ENCODE data around the gene NUP88.
A peak's percentile ranks its signal among the peaks of the same experiment; 100 is the strongest.
"Not testable (repeated sequence)": the region's sequence is repeated elsewhere in the genome, so short reads cannot be mapped to it uniquely, and the experiment has no call there.

The NUP88 gene

DNA sequence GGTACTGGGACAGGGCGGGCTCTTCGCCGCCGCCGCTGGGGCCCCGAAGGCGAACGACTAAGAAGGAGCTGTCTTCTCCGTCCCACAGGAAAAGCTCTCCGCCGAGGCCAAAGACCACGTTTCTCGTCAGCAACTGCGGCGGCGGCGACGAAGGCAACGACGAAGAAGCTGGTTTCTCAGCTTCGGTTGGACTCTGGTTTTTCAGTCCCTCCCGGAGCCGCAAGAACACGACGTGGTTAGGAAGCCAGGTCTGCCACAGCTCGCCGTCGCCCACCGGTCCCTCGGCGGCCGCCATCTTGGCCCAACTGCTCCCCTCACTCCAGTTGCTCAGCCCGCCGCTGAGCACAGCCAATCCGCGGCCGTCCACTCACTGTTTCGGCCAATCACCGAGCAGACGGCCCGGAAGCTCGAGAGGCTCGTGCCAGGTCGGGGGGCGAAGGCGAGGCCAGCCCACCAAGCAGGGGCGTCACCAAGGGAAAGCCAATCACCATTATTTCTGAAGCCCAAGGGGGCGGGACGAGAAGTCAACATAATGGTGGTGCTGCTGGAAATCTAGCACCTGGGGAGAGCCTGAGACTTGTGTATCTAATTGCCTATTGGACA, at the start of gene NUP88:
TSS of gene NUP88 (minus strand) at position 307 of the 603 bp plus-strand sequence. CDS start at position 295, 12 bp downstream.
- DNase-seq = peak; percentile 94 to 95

DNA sequence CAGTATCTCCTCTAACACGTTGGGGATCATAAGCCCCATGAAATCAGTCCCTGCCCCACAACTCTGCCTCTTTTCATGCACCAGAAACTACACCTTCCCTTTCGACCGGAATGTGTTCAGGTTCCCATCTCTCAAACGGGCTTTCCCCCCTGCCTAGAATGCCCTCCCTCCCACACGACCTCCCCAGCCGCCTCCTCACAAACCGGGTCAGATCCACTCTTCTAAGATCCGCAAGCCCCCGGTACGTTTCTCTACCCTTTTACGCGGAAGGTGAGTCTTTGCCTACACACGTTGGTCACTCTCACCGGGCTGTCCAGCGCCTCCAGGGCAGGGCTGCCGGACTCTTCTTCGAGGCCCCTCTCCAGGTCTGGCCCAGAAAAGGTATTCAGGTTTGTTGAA, 48.6 kb upstream of the NUP88 start:
- DNase-seq = peak; percentile 38 to 39

DNA sequence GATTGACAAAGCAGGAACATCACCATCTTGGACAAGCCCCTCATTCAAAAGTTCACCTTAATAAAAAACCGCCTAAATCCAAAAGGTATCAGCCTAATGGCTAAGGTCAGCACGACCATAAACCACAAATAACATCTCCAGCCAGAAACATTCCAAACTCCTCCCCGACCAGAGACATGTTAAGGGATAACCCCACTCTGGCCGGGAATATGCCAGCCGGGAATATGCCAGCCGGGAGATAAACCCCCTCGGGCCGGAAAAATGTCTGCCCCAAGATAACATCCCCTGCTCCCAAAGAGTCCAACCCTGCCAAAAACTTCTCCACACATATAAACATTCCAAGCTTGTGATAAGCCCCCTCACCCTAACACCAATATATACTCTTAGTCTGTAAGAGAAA, 48.0 kb upstream of the NUP88 start:
- DNase-seq = no peak

DNA sequence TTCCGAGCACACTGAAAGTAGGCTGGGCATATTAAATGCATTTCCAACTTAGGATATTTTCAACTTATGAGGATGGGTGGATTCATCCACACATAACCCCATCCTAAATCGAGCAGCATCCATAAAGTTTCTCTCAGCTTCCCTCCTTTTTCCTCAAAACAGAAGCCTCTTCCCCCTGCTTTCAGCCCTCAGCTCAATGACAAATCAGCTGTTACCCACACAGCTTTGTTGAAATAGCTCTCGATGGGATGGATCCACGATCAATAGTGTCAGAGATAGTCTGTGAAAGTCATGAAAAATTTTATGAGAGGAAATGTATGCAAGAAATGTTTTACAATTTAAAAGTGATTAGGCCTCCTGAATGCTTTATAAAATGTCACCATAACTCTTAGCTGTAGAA, 46.8 kb upstream of the NUP88 start:
- no peak for DNase-seq

DNA sequence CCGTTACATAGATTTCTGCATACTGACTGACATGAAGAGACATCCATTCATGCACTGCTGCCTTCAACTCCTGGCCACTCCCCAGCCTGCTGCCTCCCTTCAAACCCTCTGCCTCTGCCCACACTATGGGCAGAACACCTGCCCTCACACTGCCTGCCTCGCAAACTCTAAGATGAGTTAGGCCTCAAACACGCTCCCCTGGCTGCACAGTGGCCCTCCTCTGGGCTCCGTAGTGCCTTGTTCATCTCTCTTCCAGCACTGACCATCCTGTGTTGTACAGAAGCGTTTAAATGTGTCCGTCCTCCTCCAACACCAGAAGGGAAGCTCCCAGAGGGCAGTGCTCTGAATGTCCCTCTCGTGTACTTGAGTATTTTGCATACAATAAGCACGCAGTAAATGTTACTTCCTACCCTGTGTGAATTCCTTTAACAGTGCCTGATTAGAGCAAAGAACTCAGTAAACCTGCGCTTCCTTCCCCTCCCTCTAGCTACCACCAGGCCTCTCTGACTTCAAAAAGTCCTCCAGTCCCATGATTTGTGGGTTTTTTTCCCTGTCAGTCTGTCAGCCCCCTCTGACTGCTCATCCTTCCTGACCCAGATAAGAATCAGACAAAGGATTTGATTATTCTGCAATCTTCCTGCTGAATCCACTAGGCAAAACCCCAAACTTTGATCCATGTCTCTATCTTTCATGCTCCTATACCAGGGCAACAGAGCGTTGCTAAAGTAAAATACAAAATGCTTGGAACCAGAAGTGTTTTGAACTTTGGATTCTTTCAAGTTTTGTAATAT, 45.5 kb upstream of the NUP88 start:
- no peak for DNase-seq

DNA sequence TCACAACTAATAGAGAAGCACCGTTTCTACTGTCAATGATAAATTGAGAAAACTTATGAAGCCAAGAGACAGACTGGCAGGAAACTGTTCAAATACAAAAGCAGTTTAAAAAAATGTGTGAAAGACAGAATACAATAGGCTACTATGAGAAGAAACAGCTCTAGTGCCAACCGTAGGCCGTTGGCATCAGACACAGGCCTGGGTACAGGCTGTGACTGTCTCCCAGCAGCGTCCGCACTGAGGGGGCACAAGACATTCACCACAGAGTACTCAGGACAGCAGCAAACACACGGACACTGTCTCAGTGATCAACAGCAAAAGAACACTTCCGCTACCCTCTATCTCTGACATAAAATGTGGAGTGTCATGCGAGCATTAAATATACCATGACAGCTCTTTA, 27.3 kb upstream of the NUP88 start:
- no peak for DNase-seq

DNA sequence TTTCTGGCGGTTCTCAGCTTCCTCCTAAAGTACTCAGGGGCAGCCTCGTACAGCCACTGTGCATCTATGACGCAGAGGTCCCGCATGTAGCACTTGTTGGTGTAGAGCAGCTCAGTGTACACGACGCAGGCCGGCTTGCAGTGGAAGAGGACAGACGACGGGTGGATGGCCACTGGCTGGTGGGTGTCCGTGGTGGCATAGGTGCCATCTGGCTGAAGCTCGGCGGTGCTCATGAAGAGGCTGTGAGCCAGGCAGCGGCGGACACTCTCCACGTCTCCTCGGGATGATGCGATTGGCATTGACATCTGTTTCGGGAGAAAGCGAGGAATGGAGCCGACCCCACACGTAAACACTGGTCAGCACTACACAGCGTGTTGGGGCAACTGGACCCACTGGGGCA, 24.7 kb upstream of the NUP88 start:
- DNase-seq = no peak

DNA sequence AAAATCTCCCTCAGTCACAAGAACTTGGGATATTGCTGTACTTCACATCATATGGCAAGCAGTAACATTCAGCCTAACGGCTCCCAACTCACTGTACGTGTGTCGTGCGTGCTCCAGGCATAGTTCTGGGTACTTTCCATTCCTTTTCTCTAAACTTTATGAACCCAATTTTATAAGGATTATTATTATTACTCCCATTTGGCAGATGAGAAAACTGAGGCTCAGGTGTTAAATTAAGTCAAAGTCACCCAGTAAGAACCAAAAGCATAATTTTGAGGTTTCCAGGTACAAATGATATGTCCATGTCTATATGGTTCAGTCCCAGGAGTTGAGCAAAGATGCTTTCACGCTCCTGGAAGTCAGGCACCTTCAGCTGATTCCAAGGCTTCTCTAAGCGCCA, 24.3 kb upstream of the NUP88 start:
- DNase-seq = no peak

DNA sequence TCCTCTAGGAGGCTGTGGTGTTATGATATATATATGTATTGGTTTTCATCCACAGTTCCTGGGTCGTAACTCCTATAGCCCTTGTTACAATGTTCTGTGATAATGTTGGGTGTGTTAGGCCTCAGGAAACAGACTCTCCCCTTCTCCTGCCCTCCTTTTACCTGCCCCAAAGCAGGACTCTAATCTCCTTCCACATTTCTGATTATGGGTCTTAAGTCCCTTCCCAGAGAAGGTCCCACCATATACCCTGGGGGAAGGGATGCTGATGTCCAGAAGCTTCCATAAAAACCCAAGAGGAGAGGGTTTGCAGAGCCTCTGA, 19.9 kb upstream of the NUP88 start:
- no peak for DNase-seq

DNA sequence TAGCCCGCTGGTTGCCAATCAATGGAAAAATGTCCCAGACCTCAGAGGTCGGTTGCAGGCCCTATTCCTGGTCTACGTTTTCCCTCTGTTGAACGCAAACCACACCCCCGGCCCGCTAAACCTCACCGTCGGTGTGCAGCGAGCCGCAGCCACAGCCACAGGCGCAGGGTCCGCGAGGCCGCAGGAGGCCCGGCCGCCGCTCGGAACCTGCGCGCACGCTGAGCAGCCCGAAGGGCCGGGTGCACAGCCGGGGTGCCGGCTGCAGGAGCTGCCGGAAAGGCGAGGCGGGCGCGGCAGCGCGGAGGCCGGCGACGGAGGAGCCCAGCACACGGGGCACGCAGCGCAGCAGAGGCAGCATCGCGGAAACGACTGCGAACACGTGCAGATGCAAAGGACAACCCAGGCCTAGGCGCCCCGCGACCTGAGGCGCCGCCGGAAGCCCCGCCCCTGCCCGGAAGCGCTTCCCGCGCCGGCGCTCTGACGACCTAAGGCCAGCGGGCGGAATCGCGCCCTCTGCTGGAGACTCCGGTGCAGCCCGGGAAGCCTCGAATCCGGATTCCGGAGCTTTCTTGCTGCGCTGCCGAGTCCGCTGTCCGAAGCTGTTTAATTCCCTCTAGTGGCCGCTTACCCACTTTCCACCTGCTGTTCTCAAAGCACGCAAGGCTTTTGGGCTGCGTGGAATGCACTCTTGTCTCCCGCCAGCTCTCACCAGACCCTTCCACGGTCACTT, 19.4 kb upstream of the NUP88 start, which contains the start of gene C1QBP:
TSS of gene C1QBP (minus strand) at position 440 of the 730 bp plus-strand sequence. CDS start at position 358, 82 bp downstream.
- peak; percentile 85 to 91 for DNase-seq

DNA sequence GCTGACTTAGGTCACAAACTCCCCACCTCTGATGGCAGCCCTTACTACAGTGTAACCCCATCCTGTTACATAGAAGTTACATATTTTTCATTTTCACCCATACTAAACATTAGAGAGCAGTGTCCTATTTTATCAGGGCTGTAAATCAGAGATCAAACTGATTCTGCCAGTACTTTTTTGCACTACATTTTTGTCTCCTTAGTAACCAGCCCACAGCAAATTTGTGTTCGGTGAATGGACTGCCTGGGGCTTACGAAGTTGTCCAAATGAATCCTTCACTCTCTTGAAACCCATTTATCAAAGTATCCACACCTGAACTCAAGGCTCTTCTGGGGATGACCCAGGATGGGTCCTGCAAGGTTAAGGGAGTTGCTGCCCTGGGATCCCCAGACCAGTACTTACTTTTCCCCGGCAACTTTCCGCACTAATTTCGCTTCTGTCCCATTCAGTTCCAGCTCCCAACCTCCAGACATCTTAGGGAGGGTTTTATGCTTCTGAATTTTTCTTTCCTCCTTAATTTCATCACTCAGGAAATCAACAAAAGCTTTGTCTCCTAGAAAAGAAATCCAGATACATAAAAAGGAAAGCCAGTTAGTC, 18.4 kb upstream of the NUP88 start:
- DNase-seq = no peak

DNA sequence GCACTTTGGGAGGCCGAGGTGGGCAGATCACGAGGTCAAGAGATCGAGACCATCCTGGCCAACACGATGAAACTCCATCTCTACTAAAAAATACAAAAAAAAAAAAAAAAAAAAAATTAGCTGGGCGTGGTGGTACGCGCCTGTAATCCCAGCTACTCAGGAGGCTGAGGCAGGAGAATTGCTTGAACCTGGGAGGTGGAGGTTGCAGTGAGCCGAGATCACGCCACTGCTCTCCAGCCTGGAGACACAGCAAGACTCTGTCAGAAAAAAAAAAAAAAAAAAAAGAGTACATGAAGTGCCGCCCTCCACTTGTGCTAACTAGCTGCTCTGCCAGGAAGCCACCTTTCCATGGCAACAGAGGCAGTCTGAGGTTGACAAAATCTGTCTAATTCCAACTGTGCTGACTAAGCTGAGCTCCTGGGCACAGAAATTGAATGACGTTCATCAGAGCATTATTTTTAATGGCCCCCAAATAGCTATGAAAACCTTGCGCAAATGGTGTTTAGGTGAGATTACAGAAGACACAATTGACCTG, 16.4 kb upstream of the NUP88 start:
- DNase-seq = not testable (repeated sequence)

DNA sequence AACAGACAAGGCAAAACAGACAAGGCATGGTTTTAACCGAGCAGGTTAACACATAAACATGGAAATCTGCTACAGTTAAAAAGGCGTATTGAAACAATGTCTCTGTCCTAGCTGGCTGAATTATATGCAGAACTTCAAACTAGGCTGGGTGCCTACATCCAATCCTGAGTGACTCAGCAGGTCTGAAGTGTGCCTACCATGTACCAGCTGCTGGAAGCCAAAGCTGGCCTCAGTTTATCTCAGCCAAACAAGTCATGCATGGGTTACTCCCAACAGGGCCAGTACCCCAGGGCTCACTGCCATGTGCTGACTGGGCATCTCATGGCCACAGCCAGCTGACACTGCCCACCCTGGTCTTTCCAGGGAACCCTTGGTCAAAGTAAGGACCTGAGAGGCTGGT, 15.5 kb upstream of the NUP88 start:
- no peak for DNase-seq

DNA sequence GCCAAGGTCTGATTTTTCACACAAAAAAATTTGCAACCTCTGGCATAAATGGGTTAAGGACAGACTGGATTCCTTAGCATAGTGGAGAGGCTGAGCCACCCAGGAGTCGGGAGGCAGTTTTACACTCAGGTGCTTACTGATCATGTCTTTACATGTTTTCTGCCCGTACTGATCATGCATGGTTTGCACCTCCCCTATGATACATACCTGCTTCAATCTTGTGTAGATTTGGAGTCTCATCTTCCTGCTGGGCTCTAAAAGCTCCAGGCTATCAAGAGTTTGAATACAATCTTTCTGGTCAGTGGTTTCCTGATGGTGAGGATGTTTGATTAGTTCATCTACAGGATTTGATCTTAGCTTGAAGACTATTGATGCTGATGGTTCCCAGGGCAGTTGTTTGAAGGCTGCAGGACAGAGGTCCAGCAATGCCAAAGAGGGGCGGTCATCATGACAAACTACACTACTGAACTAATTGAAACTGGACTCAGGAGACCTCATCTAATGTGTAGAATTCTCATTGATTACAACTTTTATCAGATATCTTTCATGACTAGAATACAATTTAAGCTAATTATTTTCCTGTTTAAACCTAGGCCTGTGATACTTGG, 12.6 kb upstream of the NUP88 start:
- no peak for DNase-seq

DNA sequence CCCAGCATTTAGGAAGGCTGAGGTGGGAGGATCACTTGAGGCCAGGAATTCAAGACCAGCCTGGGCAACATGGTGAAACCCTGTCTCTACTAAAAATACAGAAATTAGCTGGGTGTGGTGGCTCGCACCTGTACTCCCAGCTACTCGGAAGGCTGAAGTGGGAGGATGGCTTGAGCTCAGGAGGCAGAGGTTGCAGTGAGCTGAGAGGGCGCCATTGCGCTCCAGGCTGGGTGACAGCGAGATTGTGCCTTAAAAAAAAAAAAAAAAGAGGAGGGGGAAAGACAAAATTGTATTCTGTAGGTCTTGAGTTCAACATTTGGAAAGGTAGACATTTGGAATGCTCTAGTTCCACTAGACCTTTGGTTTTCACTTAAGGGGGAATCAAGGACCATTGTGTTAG, 11.8 kb upstream of the NUP88 start:
- not testable (repeated sequence) for DNase-seq

DNA sequence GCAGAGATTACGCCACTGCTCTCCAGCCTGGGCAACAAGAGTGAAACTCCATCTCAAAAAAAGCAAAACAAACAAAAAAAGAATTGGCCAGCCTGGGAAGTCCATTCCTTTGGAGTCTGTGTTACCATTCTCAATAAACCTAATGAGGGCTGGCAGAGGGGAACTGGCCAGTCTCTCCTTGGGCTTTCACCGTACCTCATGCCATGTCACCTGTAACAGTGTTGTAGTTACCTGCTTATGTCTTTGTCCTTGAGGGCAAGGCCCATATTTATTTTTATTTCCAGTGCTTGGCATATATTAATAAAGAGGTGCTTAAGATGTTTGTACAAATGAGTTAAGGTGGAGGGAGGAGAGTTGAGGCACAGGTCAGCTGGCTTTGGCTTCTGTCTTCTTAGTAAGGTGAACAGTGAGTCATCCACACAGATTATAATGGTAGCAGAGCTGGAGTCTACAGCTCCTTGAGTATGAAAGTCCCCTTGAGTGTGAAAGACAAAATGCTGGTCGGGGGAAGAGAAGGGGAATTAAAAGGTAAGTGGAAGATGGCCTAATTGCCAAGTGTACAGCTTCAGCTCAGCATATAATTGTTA, 11.0 kb upstream of the NUP88 start:
- no peak for DNase-seq

DNA sequence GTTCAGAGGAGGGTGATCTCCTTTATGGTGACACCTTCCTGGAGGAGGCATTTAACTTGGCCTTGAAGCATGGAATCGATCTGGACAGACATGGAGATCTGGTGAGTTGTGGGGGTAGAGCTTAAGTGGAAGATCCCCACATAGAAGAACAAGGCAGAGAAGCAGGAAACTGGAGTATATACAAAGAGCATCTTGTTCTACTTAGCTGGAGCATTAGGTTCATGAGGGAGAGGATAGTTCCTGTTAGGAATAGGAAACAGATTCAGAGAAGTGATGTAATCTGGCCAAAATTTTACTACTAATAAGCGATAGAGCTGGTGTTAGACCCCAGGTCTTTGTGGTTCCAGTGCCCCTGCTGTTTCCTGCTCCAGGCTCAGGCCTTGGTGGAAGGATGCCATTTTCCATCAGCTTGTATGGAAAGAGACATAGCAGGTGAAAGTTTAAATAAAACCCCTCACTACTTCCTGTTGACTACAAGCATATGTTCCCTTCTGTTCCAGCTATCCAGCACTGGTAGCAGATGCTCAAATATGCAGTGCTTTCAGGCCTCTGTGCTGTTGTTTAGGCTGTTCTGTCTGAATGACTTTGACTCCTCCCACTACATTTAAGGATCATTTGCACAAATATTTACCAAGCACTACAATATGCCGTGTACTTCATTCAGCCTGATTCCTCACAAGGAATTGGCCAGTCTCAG, 9.9 kb upstream of the NUP88 start:
- no peak for DNase-seq

DNA sequence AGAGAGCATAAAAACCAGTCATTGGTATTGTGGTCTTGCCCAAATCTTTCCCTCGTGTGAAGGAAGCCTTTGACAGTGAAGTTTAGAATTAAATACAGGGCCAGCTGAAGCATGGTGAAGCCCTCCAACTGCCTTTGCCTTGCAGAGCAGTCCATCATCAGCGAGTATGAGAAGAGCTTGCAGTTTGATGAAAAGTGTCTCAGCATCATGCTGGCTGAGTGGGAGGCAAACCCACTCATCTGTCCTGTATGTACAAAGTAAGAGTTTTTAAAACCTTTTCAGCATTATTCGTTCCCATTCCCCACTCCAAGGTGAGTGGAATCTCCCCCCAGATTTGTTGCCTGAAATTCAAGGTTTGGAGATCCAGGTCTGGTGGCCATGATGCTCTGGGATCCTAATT, 6.4 kb upstream of the NUP88 start:
- DNase-seq = no peak

DNA sequence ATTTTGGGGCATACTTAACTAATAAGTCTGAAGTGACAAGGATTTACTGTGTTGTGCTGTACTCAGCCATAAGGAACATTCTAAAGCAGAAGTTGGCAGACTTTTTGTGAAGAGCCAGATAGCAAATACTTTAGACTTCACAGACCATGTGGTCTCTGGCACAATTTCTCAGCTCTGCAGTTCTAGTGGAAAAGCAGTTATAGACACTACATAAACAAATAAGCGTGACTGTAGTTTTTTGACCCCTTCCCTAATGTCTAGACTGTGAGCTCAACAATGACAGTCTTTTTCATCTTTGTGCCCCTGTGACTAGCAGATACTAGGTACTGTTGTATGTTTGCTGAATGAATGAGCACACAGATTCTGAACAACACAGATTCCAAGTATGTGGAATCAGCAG, 5.4 kb upstream of the NUP88 start:
- DNase-seq = no peak

DNA sequence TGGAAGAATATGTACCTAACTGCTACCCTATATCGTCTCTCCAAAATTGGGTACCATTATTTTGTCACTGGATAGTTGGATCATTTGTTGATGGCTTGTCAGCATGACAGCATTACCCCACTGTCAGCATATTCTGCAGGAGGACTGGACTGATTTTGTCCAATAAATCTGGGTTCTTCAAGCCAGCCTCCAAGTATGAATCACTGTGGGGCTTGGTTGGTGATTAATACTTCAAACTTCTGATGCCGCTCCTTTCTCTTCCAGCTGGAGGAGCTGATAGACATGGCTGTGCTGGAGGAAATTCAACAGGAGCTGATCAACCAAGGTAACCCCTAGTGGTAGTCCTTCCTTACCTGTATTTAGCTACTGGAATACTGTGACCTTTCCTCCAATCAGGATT, 3.0 kb upstream of the NUP88 start:
- DNase-seq = no peak

DNA sequence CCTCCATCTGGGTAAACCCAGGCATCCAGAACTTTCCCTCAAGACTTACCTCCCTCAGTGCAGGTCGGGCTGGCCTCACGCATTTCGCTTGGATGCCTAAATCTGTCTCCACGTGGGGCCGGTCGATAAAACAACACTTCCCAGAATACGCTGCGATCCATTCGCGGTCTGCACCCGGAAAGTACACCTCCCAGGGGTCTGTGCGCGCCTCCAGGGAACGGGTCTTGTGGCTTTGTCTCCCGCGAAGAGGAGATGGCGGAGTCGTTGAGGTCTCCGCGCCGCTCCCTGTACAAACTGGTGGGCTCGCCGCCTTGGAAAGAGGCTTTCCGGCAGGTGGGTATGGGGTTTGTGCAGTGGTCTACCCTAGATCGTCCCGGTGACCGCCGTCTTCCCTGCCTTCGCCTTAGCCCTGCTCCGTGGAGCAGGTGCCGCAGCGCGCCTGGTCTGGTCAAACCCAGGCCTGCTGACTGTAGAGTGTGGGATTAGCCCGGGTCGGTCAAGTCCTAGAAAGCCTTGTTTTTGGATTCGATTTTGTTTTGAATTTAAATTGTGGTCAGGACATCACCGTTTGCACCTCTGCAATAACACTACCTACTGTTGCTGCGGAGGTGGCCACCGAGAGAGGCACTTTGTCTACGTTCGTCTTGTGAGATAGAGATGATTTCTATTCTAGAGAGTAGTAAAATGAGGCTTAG, 644 bp upstream of the NUP88 start, which contains the start of gene RPAIN:
TSS of gene RPAIN (plus strand) at position 224 of the 695 bp plus-strand sequence. CDS start at position 253, 29 bp downstream.
- DNase-seq = peak; percentile 80 to 87
